Measurements from ENCODE around the gene TALDO1.

Gene TALDO1

GRCh38 chr11:802693-803466, 55.6 kb downstream of the TALDO1 start:
- H3K4me1 ChIP-seq (ENCODE audit: control insufficient read depth, low read depth, low read length) = peaks cover 5% of the 10 kb centered on the region
- H3K27me3 ChIP-seq (ENCODE audit: control insufficient read depth, insufficient read depth, low read length) = no peaks in the 10 kb centered on the region
- no peak overlapping the region for H3K4me3 ChIP-seq (ENCODE audit: low read length)
- H3K9ac ChIP-seq (ENCODE audit: low read length) = no peak overlapping the region
- no peaks in the 10 kb centered on the region for H3K9me3 ChIP-seq (ENCODE audit: control insufficient read depth, low read depth, low read length)
- H3K27ac ChIP-seq (ENCODE audit: low read length) = no peak overlapping the region
- H3K36me3 ChIP-seq (ENCODE audit: control insufficient read depth, low read depth, low read length) = peaks cover 5% of the 10 kb centered on the region

- Histone ChIP-seq H3K4me1 (ENCODE audit: control insufficient read depth, low read depth, low read length) (peaks cover 5% of the 10 kb centered on the region), H3K4me3 (ENCODE audit: low read length) (no peak overlapping the region), H3K9ac (ENCODE audit: low read length) (no peak overlapping the region), H3K27ac (ENCODE audit: low read length) (no peak overlapping the region), H3K36me3 (ENCODE audit: control insufficient read depth, low read depth, low read length) (peaks cover 5% of the 10 kb centered on the region), H3K9me3 (ENCODE audit: control insufficient read depth, low read depth, low read length) (no peaks in the 10 kb centered on the region), H3K27me3 (ENCODE audit: control insufficient read depth, insufficient read depth, low read length) (no peaks in the 10 kb centered on the region)
Measured at GRCh38 chr11:803467-803742, 56.1 kb downstream of the TALDO1 start.

GRCh38 chr11:803770-804598, 56.7 kb downstream of the TALDO1 start:
- Histone ChIP-seq H3K9ac (ENCODE audit: low read length) (peak overlapping the region; percentile 45), H3K4me3 (ENCODE audit: low read length) (peak overlapping the region; percentile 66), H3K27ac (ENCODE audit: low read length) (no peak overlapping the region)

GRCh38 chr11:804599-804964, 57.3 kb downstream of the TALDO1 start:
- peak overlapping the region; percentile 45 for H3K9ac ChIP-seq (ENCODE audit: low read length)
- no peaks in the 10 kb centered on the region for H3K9me3 ChIP-seq (ENCODE audit: control insufficient read depth, low read depth, low read length)
- no peak overlapping the region for H3K27ac ChIP-seq (ENCODE audit: low read length)
- no peaks in the 10 kb centered on the region for H3K27me3 ChIP-seq (ENCODE audit: control insufficient read depth, insufficient read depth, low read length)
- H3K36me3 ChIP-seq (ENCODE audit: control insufficient read depth, low read depth, low read length) = peaks cover 5% of the 10 kb centered on the region
- H3K4me1 ChIP-seq (ENCODE audit: control insufficient read depth, low read depth, low read length) = peaks cover 5% of the 10 kb centered on the region
- peak overlapping the region; percentile 66 for H3K4me3 ChIP-seq (ENCODE audit: low read length)

More at GRCh38 chr11:803770-804598, 56.7 kb downstream of the TALDO1 start:
- Histone ChIP-seq H3K9me3 (ENCODE audit: control insufficient read depth, low read depth, low read length) (no peaks in the 10 kb centered on the region), H3K4me1 (ENCODE audit: control insufficient read depth, low read depth, low read length) (peaks cover 5% of the 10 kb centered on the region), H3K36me3 (ENCODE audit: control insufficient read depth, low read depth, low read length) (peaks cover 5% of the 10 kb centered on the region), H3K27me3 (ENCODE audit: control insufficient read depth, insufficient read depth, low read length) (no peaks in the 10 kb centered on the region)

- Histone ChIP-seq H3K27ac (ENCODE audit: low read length) (peak overlapping the region; percentile 99), H3K4me1 (ENCODE audit: control insufficient read depth, low read depth, low read length) (peaks cover 5% of the 10 kb centered on the region), H3K36me3 (ENCODE audit: control insufficient read depth, low read depth, low read length) (peaks cover 27% of the 10 kb centered on the region), H3K9me3 (ENCODE audit: control insufficient read depth, low read depth, low read length) (no peaks in the 10 kb centered on the region), H3K9ac (ENCODE audit: low read length) (peak overlapping the region; percentile 92), H3K4me3 (ENCODE audit: low read length) (peak overlapping the region; percentile 92), H3K27me3 (ENCODE audit: control insufficient read depth, insufficient read depth, low read length) (no peaks in the 10 kb centered on the region)
Measured at GRCh38 chr11:808427-809286, 61.4 kb downstream of the TALDO1 start.

GRCh38 chr11:809287-810039, 62.2 kb downstream of the TALDO1 start, which contains the start of gene RPLP2:
Gene RPLP2 (plus strand): TSS chr11:809967. CDS start chr11:810235, 268 bp downstream.
- Histone ChIP-seq H3K9ac (ENCODE audit: low read length) (peak within 1 kb of the TSS; percentile 92), H3K4me1 (ENCODE audit: control insufficient read depth, low read depth, low read length) (peaks cover 3% of the 10 kb centered on the region), H3K9me3 (ENCODE audit: control insufficient read depth, low read depth, low read length) (no peaks in the 10 kb centered on the region), H3K27me3 (ENCODE audit: control insufficient read depth, insufficient read depth, low read length) (no peaks in the 10 kb centered on the region), H3K27ac (ENCODE audit: low read length) (peak within 1 kb of the TSS; percentile 99), H3K4me3 (ENCODE audit: low read length) (peak within 1 kb of the TSS; percentile 92), H3K36me3 (ENCODE audit: control insufficient read depth, low read depth, low read length) (peaks cover 27% of the 10 kb centered on the region)

- H3K36me3 ChIP-seq (ENCODE audit: control insufficient read depth, low read depth, low read length) = peaks cover 27% of the 10 kb centered on the region
- H3K27ac ChIP-seq (ENCODE audit: low read length) = peak overlapping the region; percentile 44
- H3K4me1 ChIP-seq (ENCODE audit: control insufficient read depth, low read depth, low read length) = no peaks in the 10 kb centered on the region
- no peaks in the 10 kb centered on the region for H3K27me3 ChIP-seq (ENCODE audit: control insufficient read depth, insufficient read depth, low read length)
- H3K9me3 ChIP-seq (ENCODE audit: control insufficient read depth, low read depth, low read length) = no peaks in the 10 kb centered on the region
- peak overlapping the region; percentile 92 for H3K4me3 ChIP-seq (ENCODE audit: low read length)
- peak overlapping the region; percentile 92 for H3K9ac ChIP-seq (ENCODE audit: low read length)
Measured at GRCh38 chr11:810040-810567, 62.8 kb downstream of the TALDO1 start.

GRCh38 chr11:811446-812245, 64.4 kb downstream of the TALDO1 start:
- Histone ChIP-seq H3K4me3 (ENCODE audit: low read length) (peak overlapping the region; percentile 92), H3K27me3 (ENCODE audit: control insufficient read depth, insufficient read depth, low read length) (no peaks in the 10 kb centered on the region), H3K9ac (ENCODE audit: low read length) (peak overlapping the region; percentile 92), H3K36me3 (ENCODE audit: control insufficient read depth, low read depth, low read length) (peaks cover 27% of the 10 kb centered on the region), H3K4me1 (ENCODE audit: control insufficient read depth, low read depth, low read length) (no peaks in the 10 kb centered on the region), H3K27ac (ENCODE audit: low read length) (no peak overlapping the region), H3K9me3 (ENCODE audit: control insufficient read depth, low read depth, low read length) (no peaks in the 10 kb centered on the region)

GRCh38 chr11:812390-812789, 65.1 kb downstream of the TALDO1 start:
- no peak overlapping the region for H3K4me3 ChIP-seq (ENCODE audit: low read length)
- H3K36me3 ChIP-seq (ENCODE audit: control insufficient read depth, low read depth, low read length) = peaks cover 27% of the 10 kb centered on the region
- H3K27ac ChIP-seq (ENCODE audit: low read length) = no peak overlapping the region

GRCh38 chr11:813072-813455, 65.8 kb downstream of the TALDO1 start:
- Histone ChIP-seq H3K27ac (ENCODE audit: low read length) (no peak overlapping the region), H3K9ac (ENCODE audit: low read length) (no peak overlapping the region), H3K4me3 (ENCODE audit: low read length) (no peak overlapping the region), H3K9me3 (ENCODE audit: control insufficient read depth, low read depth, low read length) (no peaks in the 10 kb centered on the region), H3K27me3 (ENCODE audit: control insufficient read depth, insufficient read depth, low read length) (no peaks in the 10 kb centered on the region), H3K4me1 (ENCODE audit: control insufficient read depth, low read depth, low read length) (no peaks in the 10 kb centered on the region), H3K36me3 (ENCODE audit: control insufficient read depth, low read depth, low read length) (peaks cover 27% of the 10 kb centered on the region)

More at GRCh38 chr11:812390-812789, 65.1 kb downstream of the TALDO1 start:
- H3K4me1 ChIP-seq (ENCODE audit: control insufficient read depth, low read depth, low read length) = no peaks in the 10 kb centered on the region
- no peak overlapping the region for H3K9ac ChIP-seq (ENCODE audit: low read length)
- H3K9me3 ChIP-seq (ENCODE audit: control insufficient read depth, low read depth, low read length) = no peaks in the 10 kb centered on the region
- H3K27me3 ChIP-seq (ENCODE audit: control insufficient read depth, insufficient read depth, low read length) = no peaks in the 10 kb centered on the region

All from iPS-18a (cell line).